HG03039 (cell line): ENCODE data around the gene ZCCHC17.
"Not testable (repeated sequence)": the region's sequence is repeated elsewhere in the genome, so short reads cannot be mapped to it uniquely, and the experiment has no call there.

Experiments used
- ATAC-seq: cut with Tn5 transposase; IDR thresholded peaks from one replicate; pipeline ENCODE4 v1.9.1; 2021; ENCODE audit warnings: mild to moderate bottlenecking, moderate library complexity; ENCODE audit not compliant: unreplicated experiment

ZCCHC17 gene, protein sequence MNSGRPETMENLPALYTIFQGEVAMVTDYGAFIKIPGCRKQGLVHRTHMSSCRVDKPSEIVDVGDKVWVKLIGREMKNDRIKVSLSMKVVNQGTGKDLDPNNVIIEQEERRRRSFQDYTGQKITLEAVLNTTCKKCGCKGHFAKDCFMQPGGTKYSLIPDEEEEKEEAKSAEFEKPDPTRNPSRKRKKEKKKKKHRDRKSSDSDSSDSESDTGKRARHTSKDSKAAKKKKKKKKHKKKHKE

DNA sequence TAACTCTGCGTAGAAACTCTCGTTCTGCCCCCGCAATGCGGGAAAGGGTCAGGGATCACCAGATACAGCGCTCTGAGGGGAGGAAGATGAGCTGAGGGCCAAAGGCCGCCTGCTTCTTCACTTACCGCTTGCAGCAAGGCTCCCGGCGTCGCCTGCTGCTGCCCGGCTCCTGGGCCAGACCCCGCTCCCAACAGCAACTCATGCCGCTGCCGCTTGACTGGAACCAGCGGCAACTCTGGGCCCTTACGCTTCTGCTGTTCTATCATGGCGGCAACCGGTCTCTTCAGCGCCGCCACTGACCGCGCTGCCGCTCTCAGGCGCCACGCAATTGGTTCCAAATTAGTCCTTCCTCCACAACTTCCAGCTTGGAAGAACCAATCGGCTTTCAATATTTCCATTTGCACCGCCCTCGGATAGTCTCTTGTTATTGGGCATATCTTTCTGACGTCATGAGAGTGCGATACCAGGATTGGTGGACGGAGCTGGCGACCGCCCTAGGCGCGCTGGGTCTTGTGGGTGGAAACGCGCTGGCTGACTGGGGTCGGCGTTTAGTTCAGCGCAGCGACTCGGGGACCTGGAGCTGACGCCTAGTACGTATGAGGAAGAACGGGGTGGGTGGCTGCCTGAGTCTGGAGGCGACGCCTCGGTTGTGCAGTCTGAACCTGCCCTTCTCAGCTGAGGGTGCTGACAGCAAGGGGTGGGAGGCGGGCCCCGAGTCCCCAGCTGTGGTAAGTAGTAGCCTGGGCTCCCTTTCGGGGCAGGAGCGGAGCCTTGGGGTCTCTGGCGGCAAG, at the start of gene ZCCHC17, which contains the start of gene SNRNP40:
TSS of gene ZCCHC17 (plus strand) at position 547 of the 791 bp plus-strand sequence. CDS start 13,067 bp downstream, outside the sequence.
TSS of gene SNRNP40 (minus strand) at position 303 of the 791 bp plus-strand sequence. CDS start at position 266, 37 bp downstream.
- peak; percentile 89 for ATAC-seq

DNA sequence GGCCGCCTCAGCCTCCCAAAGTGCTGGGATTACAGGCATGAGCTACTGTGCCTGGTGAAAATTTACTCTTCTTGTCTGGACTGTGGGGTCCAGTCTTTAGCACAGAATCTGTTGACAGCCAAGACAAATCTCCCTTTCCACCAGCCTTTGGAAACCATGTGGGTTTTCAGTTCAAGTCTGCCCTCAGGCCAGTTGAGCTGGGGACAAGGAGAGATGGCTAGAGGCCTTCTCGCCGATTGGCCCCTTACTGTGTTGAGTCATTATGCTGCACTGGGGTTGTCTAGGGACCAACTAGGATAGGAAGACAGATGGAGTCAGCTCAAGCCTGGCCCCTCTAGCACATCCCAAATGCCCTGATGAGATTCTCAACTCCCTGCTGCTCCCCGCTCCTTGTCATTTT, 48.6 kb upstream of the ZCCHC17 start:
- no peak for ATAC-seq

GRCh38 chr1:31249854-31250253, 47.0 kb upstream of the ZCCHC17 start:
- no peak for ATAC-seq

- no peak for ATAC-seq
Observed at GRCh38 chr1:31257213-31257612, 39.6 kb upstream of the ZCCHC17 start.

DNA sequence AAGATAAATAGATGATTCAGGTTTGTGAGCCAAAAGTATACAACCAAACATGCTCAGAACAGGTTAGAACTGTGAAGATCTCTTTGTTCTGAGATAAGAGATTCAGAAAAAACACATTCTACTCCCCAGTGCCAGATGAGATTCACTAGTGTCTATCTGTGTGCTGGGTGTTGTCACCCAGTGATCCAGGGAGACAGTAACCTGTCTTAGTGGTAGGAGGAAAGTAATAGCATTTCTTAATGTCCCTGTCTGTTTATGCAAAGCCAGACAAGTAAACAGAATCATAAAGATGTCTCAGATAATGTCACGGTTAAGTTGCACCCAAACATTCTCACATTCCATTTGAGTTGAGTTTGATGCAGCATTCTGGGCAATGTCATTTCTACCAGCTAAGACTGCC, 38.3 kb upstream of the ZCCHC17 start:
- no peak for ATAC-seq

DNA sequence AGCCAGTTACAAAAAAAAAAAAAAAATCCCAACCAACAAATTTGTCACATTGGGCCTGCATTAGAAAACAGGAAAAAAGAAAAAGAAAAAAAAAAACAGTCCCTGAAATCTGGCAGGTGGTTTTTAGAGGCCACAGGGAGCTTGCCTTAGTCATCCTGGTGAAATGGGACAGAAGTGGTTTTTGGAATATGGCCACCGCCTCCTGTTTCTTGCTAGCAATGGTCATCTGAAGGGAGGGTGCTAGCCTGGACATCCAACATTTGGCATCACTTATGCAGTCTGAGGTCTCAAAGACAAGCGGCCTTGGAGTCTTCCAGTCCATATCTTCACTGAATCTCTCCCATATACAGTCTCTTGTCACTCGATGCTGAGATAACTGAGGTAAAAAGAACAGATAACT, 37.1 kb upstream of the ZCCHC17 start:
- ATAC-seq: no peak

DNA sequence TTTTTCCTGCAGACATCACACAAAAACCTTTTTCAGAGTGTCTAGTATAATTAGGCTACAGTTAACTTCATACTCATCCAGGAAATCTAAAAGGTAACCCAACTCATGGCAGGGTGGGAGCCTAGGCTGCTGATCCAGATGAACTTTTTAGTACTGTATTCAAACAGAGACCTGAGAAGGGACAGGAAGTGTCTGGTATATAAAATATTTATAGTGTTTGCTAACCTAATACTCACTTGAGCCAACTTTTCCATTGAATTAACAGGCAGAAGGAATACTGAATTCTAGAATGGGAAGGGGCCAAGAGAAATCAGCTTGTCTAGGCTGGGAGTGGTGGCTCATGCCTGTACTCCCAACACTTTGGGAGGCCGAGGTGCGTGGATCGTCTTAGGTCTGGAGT, 34.9 kb upstream of the ZCCHC17 start:
- ATAC-seq: no peak

DNA sequence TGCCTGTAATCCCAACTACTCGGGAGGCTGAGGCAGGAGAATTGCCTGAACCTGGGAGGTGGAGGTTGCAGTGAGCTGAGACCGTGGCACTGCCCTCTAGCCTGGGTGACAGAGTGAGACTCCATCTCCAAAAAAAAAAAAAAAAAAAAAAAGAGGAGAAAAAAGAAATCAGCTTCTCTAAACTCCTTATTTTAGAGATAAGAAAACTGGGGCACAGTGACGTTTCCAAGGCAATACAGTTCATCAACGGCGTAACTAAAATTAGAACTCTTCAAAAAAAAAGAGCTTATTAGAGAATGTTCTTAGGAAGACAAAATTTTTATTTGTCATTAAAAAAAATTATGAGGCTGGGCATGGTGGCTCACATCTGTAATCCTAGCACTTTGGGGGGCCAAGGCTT, 34.4 kb upstream of the ZCCHC17 start:
- ATAC-seq: not testable (repeated sequence)

DNA sequence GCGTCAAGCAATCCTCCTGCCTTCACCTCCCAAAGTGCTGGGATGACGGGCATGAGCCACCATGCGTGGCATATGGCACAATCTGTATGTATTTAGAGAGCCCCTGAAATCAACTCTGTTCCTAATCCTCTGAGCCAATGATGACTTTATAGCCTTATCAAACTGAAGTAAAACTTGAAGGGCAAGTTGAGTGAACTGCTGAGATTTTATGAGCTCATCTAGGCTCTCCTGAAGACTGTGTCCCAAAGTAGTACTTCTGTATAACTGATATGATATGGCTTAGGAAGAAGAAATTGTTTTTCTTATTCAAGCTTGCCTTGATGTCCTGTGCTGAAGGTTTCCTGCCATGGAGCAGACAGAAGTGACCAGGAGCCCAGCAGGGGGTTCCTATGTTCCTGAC, 33.4 kb upstream of the ZCCHC17 start:
- no peak for ATAC-seq

- no peak for ATAC-seq
Observed at GRCh38 chr1:31264790-31265386, 31.9 kb upstream of the ZCCHC17 start.

DNA sequence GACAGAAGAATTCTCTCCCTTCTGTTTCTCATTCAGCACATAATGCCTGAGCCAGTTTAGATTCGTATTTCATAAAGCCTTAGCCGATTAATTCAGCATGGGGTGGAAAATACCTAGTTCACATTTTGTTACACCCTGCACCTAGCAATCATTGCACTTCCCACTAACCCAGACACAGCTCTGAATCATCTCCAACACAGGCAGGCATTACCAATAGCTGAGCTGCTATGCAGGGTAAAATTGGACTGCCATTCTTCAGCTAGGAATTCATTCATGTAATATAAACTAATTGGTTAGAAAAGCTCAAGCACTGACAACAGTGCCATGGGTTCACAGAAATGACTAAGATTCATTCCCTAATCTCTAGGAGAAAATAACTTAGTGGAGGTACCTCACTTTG, 30.3 kb upstream of the ZCCHC17 start:
- ATAC-seq: no peak

DNA sequence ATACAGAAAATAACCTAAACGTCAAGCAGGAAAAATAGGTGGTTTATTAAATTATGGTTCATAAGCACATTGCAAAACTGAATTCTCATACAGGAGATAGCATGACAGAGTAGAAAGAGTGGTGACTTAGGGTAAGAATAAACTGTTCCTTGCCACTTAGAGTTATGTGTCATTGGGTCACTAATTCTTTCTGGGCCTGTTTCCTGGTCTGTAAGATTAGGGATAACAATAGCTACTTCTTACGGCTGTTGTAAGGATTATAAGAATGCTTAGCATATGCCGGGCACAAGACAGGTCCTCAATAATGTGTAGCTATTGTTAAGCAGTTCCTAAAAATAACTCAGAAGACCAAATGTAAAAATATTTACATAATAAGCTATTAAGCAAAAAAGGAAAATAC, 24.5 kb upstream of the ZCCHC17 start:
- no peak for ATAC-seq

DNA sequence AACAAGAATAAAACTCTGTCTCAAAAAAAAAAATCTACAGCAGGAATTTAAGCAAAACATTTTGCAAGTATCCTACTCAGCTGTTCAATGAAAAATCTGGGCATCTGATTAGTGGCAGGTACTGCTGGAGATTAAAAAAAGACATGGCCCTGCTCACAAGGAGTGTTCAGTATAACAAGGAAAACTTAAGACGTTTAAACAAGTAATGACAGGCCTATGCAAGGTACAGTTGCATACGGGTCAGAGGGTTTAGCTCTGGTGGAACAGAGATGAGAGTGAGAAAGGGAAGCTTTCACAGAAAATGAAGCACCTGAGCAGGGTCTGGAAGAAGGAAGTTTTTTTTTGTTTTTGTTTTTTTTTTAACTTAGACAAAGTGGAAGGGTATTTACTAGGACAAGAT, 23.2 kb upstream of the ZCCHC17 start:
- ATAC-seq: no peak

- ATAC-seq: not testable (repeated sequence)
Observed at GRCh38 chr1:31282426-31282825, 14.4 kb upstream of the ZCCHC17 start.

DNA sequence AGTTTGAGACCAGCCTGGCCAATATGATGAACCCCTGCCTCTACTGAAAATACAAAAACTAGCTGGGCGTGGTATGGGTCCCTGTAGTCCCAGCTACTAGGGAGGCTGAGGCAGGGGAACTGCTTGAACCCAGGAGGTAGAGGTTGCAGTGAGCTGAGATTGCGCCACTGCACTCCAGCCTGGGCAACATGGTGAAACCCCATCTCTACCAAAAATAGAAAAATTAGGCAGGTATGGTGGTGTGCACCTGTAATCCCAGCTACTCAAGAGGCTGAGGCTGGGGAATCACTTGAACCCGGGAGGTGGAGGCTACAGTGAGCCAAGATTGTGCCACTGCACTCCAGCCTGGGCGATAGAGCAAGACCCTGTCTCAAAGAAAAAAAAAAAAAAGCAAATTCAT, 9.0 kb upstream of the ZCCHC17 start:
- not testable (repeated sequence) for ATAC-seq

DNA sequence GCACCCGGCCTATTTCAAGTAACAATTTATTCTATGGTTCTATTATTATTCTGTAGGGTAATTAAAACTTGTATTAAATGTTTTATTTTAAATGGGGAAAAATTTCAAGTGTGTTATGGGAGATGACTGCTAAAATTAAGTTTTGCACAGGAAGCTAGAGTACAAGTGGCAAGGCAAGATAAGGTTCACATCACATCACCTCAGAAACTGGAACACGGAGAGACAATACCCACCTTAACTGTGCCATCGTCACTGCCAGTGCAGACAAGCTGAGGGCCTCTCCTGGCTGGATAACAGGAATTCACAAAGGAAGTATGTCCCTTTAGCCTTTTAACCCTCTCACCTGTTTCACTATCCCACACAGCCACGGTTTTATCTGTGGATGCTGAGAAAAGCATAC, 7.8 kb upstream of the ZCCHC17 start:
- no peak for ATAC-seq

DNA sequence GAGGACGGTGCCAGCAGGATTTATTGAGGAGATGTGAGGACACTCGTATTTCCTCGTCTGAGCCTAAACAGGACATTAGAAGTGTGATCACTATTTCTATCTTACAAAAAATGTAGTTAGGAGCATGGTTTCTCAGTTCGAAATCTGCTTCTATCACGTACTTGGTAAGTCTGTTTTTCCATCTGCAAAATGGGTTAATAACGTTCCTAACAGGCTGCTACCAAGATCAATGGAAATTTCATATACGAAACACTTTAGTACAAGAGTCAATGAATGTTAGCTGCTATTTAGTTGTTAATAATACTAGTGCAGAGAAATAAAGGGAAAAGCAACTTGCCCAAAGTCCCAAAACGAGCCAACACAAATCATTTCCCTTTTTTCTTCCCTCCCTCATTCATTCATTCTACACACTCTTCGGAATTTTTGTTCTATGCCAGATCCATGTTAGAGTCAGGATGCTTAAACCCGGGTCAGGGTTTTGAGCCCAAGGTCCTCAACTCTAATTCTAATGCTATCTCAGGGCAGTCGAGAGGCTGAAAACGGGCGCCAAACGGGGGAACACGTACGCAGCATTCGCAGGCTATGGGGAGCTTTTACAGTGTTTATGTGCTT, 852 bp upstream of the ZCCHC17 start:
- ATAC-seq: no peak

- no peak for ATAC-seq
Observed at GRCh38 chr1:31297277-31298247, 730 bp downstream of the ZCCHC17 start.

DNA sequence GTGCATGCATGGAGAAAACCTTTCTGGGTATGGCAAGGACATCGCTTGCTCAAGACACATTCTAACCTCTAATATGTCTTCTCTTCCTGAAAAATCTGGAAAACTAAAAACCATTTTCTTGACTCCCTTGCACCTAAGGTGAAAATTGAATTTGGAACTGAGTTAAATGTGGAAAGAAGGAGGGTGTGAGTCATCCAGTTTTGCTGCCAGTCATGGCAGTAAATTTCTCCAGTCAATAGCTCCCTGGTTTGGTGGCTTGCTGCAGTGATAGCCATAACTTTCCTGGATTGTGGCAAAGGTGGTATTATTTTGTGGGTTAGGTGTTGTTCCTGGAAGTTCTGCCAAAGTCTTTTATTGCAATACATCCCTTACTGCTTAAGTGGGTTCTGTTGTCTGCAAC, 2.5 kb downstream of the ZCCHC17 start:
- ATAC-seq: no peak

- ATAC-seq: no peak
Observed at GRCh38 chr1:31300193-31300592, 3.4 kb downstream of the ZCCHC17 start.
